ENCODE data around the gene PDXDC1. TPM values are rescaled to one million over a fixed set of nuclear protein-coding genes. Genes with fewer than 3 reads are reported as not detected.
A peak's percentile ranks its signal among the peaks of the same experiment; 100 is the strongest.
"Not testable (repeated sequence)": the region's sequence is repeated elsewhere in the genome, so short reads cannot be mapped to it uniquely, and the experiment has no call there.

The PDXDC1 gene
- total and polyA plus RNA-seq, 5 experiments from 2014 or later = 25.0 to 77.8 (median 35.7) TPM

- H3K27me3 Mint-ChIP-seq = no peaks in the 10 kb centered on the region
- peaks cover 3 to 10% (median 8%) of the 10 kb centered on the region in 4 donors for H3K4me1 Mint-ChIP-seq
- no peak overlapping the region for H3K4me3 Mint-ChIP-seq
- POLR2A ChIA-PET = no interaction called here
- ATAC-seq (no peak), DNase-seq (no peak)
- no peaks in the 10 kb centered on the region for H3K9me3 Mint-ChIP-seq
- H3K36me3 Mint-ChIP-seq = peaks cover 0 to 80% (median 13%) of the 10 kb centered on the region in 3 donors
- peak overlapping the region in 5 of 10 donors; percentile 4 to 48 (median 16) for H3K27ac Mint-ChIP-seq
Observed at GRCh38 chr16:15037003-15037402, 62.2 kb downstream of the PDXDC1 start.

GRCh38 chr16:15037745-15038144 lies 62.9 kb downstream of the PDXDC1 start:
- H3K27me3 Mint-ChIP-seq = no peaks in the 10 kb centered on the region

GRCh38 chr16:15038689-15039088 lies 63.9 kb downstream of the PDXDC1 start:
- peaks cover 0 to 4% (median under 1%) of the 10 kb centered on the region in 4 donors for H3K4me1 Mint-ChIP-seq
- POLR2A ChIA-PET = no interaction called here
- peak overlapping the region in 2 of 10 donors; percentile 6 to 30 for H3K27ac Mint-ChIP-seq
- ATAC-seq (no peak), DNase-seq (no peak)
- no peaks in the 10 kb centered on the region for H3K27me3 Mint-ChIP-seq
- H3K9me3 Mint-ChIP-seq = no peaks in the 10 kb centered on the region
- peaks cover 0 to 68% (median 11%) of the 10 kb centered on the region in 3 donors for H3K36me3 Mint-ChIP-seq
- H3K4me3 Mint-ChIP-seq = no peak overlapping the region

More at GRCh38 chr16:15037745-15038144, 62.9 kb downstream of the PDXDC1 start:
- Mint-ChIP-seq H3K4me1 (peaks cover under 1 to 4% (median 2%) of the 10 kb centered on the region in 4 donors), H3K4me3 (no peak overlapping the region), H3K36me3 (peaks cover 0 to 74% (median 11%) of the 10 kb centered on the region in 3 donors), H3K27ac (peak overlapping the region in 3 of 10 donors; percentile 33 to 69 (median 42)), H3K9me3 (no peaks in the 10 kb centered on the region)
- ATAC-seq (no peak), DNase-seq (no peak)
- POLR2A ChIA-PET = no interaction called here

GRCh38 chr16:15041271-15042004 lies 66.6 kb downstream of the PDXDC1 start:
- peaks cover 0 to 49% (median 8%) of the 10 kb centered on the region in 3 donors for H3K36me3 Mint-ChIP-seq
- H3K4me3 Mint-ChIP-seq = no peak overlapping the region
- ATAC-seq = no peak

GRCh38 chr16:15043344-15043743 lies 68.5 kb downstream of the PDXDC1 start:
- Mint-ChIP-seq H3K27me3 (no peaks in the 10 kb centered on the region), H3K9me3 (no peaks in the 10 kb centered on the region), H3K27ac (no peak overlapping the region), H3K36me3 (peaks cover 0 to 40% (median 10%) of the 10 kb centered on the region in 3 donors), H3K4me1 (peaks cover 0 to 4% (median 1%) of the 10 kb centered on the region in 4 donors), H3K4me3 (no peak overlapping the region)
- POLR2A ChIA-PET = no interaction called here
- no peak for DNase-seq
- ATAC-seq = no peak

More at GRCh38 chr16:15041271-15042004, 66.6 kb downstream of the PDXDC1 start:
- Mint-ChIP-seq H3K4me1 (peaks cover 0 to 4% (median 0%) of the 10 kb centered on the region in 4 donors), H3K9me3 (no peaks in the 10 kb centered on the region), H3K27ac (peak overlapping the region in 6 of 10 donors; percentile 21 to 65 (median 60)), H3K27me3 (no peaks in the 10 kb centered on the region)
- DNase-seq = no peak
- POLR2A ChIA-PET = no interaction called here

GRCh38 chr16:15044286-15044685 lies 69.5 kb downstream of the PDXDC1 start:
- Mint-ChIP-seq H3K4me1 (peaks cover 0 to 4% (median 1%) of the 10 kb centered on the region in 4 donors), H3K36me3 (peaks cover 0 to 30% (median 8%) of the 10 kb centered on the region in 3 donors), H3K27me3 (no peaks in the 10 kb centered on the region), H3K4me3 (no peak overlapping the region), H3K27ac (peak overlapping the region in 3 of 10 donors; percentile 46 to 84 (median 47)), H3K9me3 (no peaks in the 10 kb centered on the region)
- POLR2A ChIA-PET = no interaction called here
- ATAC-seq (no peak), DNase-seq (no peak)

- not testable (repeated sequence) for H3K27me3 Mint-ChIP-seq, DNase-seq, H3K4me1 Mint-ChIP-seq, ATAC-seq, H3K9me3 Mint-ChIP-seq, H3K4me3 Mint-ChIP-seq
- POLR2A ChIA-PET = interaction anchor here (0.5 kb wide), 1 partner anchor 38 kb away, joined by 3 read pairs; no protein-coding TSS in a partner anchor
- Mint-ChIP-seq H3K36me3 (peaks cover 0 to 21% (median 5%) of the 10 kb centered on the region in 3 donors), H3K27ac (peak overlapping the region in 1 of 10 donors; percentile 47)
Observed at GRCh38 chr16:15045270-15045669, 70.4 kb downstream of the PDXDC1 start.

GRCh38 chr16:15046692-15047376 lies 72.0 kb downstream of the PDXDC1 start:
- Mint-ChIP-seq H3K9me3 (no peaks in the 10 kb centered on the region), H3K4me3 (no peak overlapping the region), H3K36me3 (peaks cover 0 to 21% (median 5%) of the 10 kb centered on the region in 3 donors), H3K4me1 (peaks cover 0 to 3% (median 2%) of the 10 kb centered on the region in 4 donors), H3K27me3 (no peaks in the 10 kb centered on the region), H3K27ac (peak overlapping the region in 2 of 10 donors; percentile 28 to 82)
- ATAC-seq = no peak
- POLR2A ChIA-PET = interaction anchor here (0.6 kb wide), 1 partner anchor 9 kb away, joined by 3 read pairs; the partner anchor contains the start of gene NTAN1
- no peak for DNase-seq

- H3K27me3 Mint-ChIP-seq = no peaks in the 10 kb centered on the region
- POLR2A ChIA-PET = no interaction called here
- ATAC-seq (no peak), DNase-seq (no peak)
- no peaks in the 10 kb centered on the region for H3K9me3 Mint-ChIP-seq
- peaks cover 0 to 12% (median 3%) of the 10 kb centered on the region in 3 donors for H3K36me3 Mint-ChIP-seq
- no peak overlapping the region for H3K4me3 Mint-ChIP-seq
- peaks cover 9 to 13% (median 10%) of the 10 kb centered on the region in 4 donors for H3K4me1 Mint-ChIP-seq
- H3K27ac Mint-ChIP-seq = peak overlapping the region in 2 of 10 donors; percentile 53 to 87
Observed at GRCh38 chr16:15049581-15050180, 74.9 kb downstream of the PDXDC1 start.

GRCh38 chr16:15050440-15050839 lies 75.6 kb downstream of the PDXDC1 start:
- H3K27me3 Mint-ChIP-seq, DNase-seq, H3K9me3 Mint-ChIP-seq, H3K4me3 Mint-ChIP-seq, ATAC-seq, POLR2A ChIA-PET: not testable (repeated sequence)
- Mint-ChIP-seq H3K27ac (peak overlapping the region in 3 of 10 donors; percentile 22 to 57 (median 39)), H3K4me1 (peaks cover 12 to 17% (median 16%) of the 10 kb centered on the region in 4 donors), H3K36me3 (peaks cover 0 to 12% (median 3%) of the 10 kb centered on the region in 3 donors)

GRCh38 chr16:15051387-15051951 lies 76.6 kb downstream of the PDXDC1 start:
- no peaks in the 10 kb centered on the region for H3K27me3 Mint-ChIP-seq
- H3K4me3 Mint-ChIP-seq = no peak overlapping the region
- peaks cover 12 to 21% (median 16%) of the 10 kb centered on the region in 4 donors for H3K4me1 Mint-ChIP-seq
- H3K9me3 Mint-ChIP-seq = no peaks in the 10 kb centered on the region
- peaks cover 0 to 10% (median 3%) of the 10 kb centered on the region in 3 donors for H3K36me3 Mint-ChIP-seq
- POLR2A ChIA-PET = interaction anchor here (1.1 kb wide), 1 partner anchor 43 kb away, joined by 4 read pairs; the partner anchor contains the start of gene RRN3
- ATAC-seq (no peak), DNase-seq (no peak)
- H3K27ac Mint-ChIP-seq = peak overlapping the region in 1 of 10 donors; percentile 52

Measured in naive thymus-derived CD8-positive, alpha-beta T cell (primary cell).